Astrocyte (in vitro differentiated cells and primary cell): ENCODE data around the gene CLASP1.

Experiments
- EZH2 ChIP-seq: IDR thresholded peaks from 2 replicates; pipeline ENCODE4 v1.6.1; 2012; ENCODE audit warnings: mild to moderate bottlenecking, low read length, inconsistent platforms; ENCODE audit not compliant: insufficient read depth
- TF ChIP-seq, protein P1 (sequence below): IDR thresholded peaks from 2 replicates; pipeline ENCODE4 v1.5.1; 2011; ENCODE audit warnings: low read depth, mild to moderate bottlenecking, inconsistent platforms, low read length, moderate library complexity; ENCODE audit not compliant: insufficient read depth

DNA sequence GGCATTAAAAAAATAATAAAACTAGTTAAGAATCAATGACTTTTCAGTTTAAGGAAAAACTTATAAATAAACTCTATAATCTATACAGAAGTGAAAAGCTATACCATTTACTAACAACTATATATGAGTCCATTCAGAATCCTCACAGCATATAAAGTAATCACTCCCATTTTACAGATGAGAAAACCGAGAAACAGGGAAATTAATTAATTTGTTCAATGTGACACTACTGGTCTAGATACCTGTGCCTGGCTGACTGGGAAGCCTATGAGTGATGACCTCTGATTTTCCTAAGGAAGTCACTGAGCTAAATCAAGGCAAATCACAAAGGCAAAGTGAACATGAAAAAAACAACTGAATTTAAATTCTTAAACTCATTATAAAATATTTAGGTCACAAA is 218.0 kb downstream of the CLASP1 start:
- TF ChIP-seq, protein P1, sequence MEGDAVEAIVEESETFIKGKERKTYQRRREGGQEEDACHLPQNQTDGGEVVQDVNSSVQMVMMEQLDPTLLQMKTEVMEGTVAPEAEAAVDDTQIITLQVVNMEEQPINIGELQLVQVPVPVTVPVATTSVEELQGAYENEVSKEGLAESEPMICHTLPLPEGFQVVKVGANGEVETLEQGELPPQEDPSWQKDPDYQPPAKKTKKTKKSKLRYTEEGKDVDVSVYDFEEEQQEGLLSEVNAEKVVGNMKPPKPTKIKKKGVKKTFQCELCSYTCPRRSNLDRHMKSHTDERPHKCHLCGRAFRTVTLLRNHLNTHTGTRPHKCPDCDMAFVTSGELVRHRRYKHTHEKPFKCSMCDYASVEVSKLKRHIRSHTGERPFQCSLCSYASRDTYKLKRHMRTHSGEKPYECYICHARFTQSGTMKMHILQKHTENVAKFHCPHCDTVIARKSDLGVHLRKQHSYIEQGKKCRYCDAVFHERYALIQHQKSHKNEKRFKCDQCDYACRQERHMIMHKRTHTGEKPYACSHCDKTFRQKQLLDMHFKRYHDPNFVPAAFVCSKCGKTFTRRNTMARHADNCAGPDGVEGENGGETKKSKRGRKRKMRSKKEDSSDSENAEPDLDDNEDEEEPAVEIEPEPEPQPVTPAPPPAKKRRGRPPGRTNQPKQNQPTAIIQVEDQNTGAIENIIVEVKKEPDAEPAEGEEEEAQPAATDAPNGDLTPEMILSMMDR: no peak
- no peak for TF ChIP-seq EZH2
